GM12875 (cell line): ENCODE results near the gene NNAT.
A peak's percentile ranks its signal among the peaks of the same experiment; 100 is the strongest.

ENCODE experiments used
- H3K4me3 ChIP-seq: one replicate; pipeline ENCODE4 v1.5.1; 2011; ENCODE audit warnings: low read depth, low read length, control low read depth
- CTCF ChIP-seq: IDR thresholded peaks from 2 replicates; pipeline ENCODE4 v1.5.1; 2011; ENCODE audit warnings: low read depth, mild to moderate bottlenecking, control low read depth, inconsistent platforms, low read length, moderate library complexity, borderline replicate concordance; ENCODE audit not compliant: insufficient read depth

NNAT gene

GRCh38 chr20:37525810-37526209 is 4.8 kb downstream of the NNAT start:
- no peak for TF ChIP-seq CTCF
- H3K4me3 ChIP-seq = no peak overlapping the region

GRCh38 chr20:37526238-37526838 is 5.3 kb downstream of the NNAT start:
- no peak for TF ChIP-seq CTCF
- peak overlapping the region; percentile 59 for H3K4me3 ChIP-seq

- TF ChIP-seq CTCF = no peak
- peak overlapping the region; percentile 59 for H3K4me3 ChIP-seq
Measured at GRCh38 chr20:37526839-37527637, 6.0 kb downstream of the NNAT start.

GRCh38 chr20:37527638-37528445 is 6.8 kb downstream of the NNAT start, which contains the start of gene BLCAP:
Gene BLCAP (minus strand): TSS chr20:37527876. CDS start chr20:37519174, 8,702 bp downstream.
- no peak for TF ChIP-seq CTCF
- peak within 1 kb of the TSS; percentile 59 for H3K4me3 ChIP-seq

- peak overlapping the region; percentile 59 for H3K4me3 ChIP-seq
- TF ChIP-seq CTCF = no peak
Measured at GRCh38 chr20:37528446-37529213, 7.6 kb downstream of the NNAT start.

GRCh38 chr20:37529214-37529967 is 8.3 kb downstream of the NNAT start:
- H3K4me3 ChIP-seq = no peak overlapping the region
- no peak for TF ChIP-seq CTCF
